Urinary bladder (tissue), 4 donors: Measurements from ENCODE around the gene SNRPB. TPM values are rescaled to one million over a fixed set of nuclear protein-coding genes. Genes with fewer than 3 reads are reported as not detected.

ENCODE experiments used
- DNase-seq: peaks from one replicate; pipeline ENCODE4 v3.0.0-alpha.2; 2015; ENCODE audit errors: extremely low spot score
- H3K27ac ChIP-seq: one replicate; pipeline ENCODE4 v1.5.1; 2013; ENCODE audit warnings: low read depth, mild to moderate bottlenecking, moderate library complexity
- H3K36me3 ChIP-seq: one replicate; pipeline ENCODE4 v1.6.1; 2013; ENCODE audit warnings: mild to moderate bottlenecking, moderate library complexity; ENCODE audit not compliant: insufficient read depth
- H3K4me1 ChIP-seq: one replicate; pipeline ENCODE4 v1.6.1; 2013; ENCODE audit warnings: mild to moderate bottlenecking, moderate library complexity; ENCODE audit not compliant: insufficient read depth
- H3K4me3 ChIP-seq: one replicate; pipeline ENCODE4 v1.5.1; 2013; ENCODE audit warnings: low read depth, low read length
- WGBS: extraction: QIAGEN DNeasy Blood & Tissue Kit; methylation state at CpG from one replicate; pipeline ENCODE4 v1.1.7; 2013; 5-methylcytosine and 5-hydroxymethylcytosine counted together
- polyA plus RNA-seq: library from polyadenylated mRNA; stranded (reverse); fragments of 200-250 nt; gene quantifications from one replicate; pipeline ENCODE4 v1.2.3, GENCODE V29; 2013
- small RNA-seq: library from RNA; depleted of rRNA; stranded (forward); fragments of <200 nt; gene quantifications from one replicate; pipeline ENCODE3, GENCODE V24; 2014
- total RNA-seq: library from RNA; depleted of rRNA; stranded (reverse); fragments of >200 nt; gene quantifications from one replicate; pipeline ENCODE4 v1.2.3, GENCODE V29; 2014
- donor health status: healthy with polysubstance abuse.
- donor health status: healthy.

The SNRPB gene
- total and polyA plus RNA-seq, 2 donors = 52.0 to 175 TPM

GRCh38 chr20:2430538-2430937, 40.1 kb downstream of the SNRPB start:
- DNase-seq = no peak
- no peaks in the 10 kb centered on the region for H3K4me1 ChIP-seq
- no peak overlapping the region for H3K27ac ChIP-seq
- WGBS = 71% methylated on average over 4 of the region's 4 CpGs
- H3K4me3 ChIP-seq = no peak overlapping the region
- H3K36me3 ChIP-seq = no peaks in the 10 kb centered on the region

- Histone ChIP-seq H3K4me1 (no peaks in the 10 kb centered on the region), H3K4me3 (no peak overlapping the region), H3K27ac (no peak overlapping the region), H3K36me3 (no peaks in the 10 kb centered on the region)
- WGBS = 65% methylated on average over 6 of the region's 6 CpGs
- DNase-seq = no peak
These were observed 41.5 kb downstream of the SNRPB start for GRCh38 chr20:2429051-2429450.

GRCh38 chr20:2421247-2421646, 49.3 kb downstream of the SNRPB start:
- Histone ChIP-seq H3K27ac (no peak overlapping the region), H3K4me1 (no peaks in the 10 kb centered on the region), H3K4me3 (no peak overlapping the region), H3K36me3 (no peaks in the 10 kb centered on the region)
- WGBS = 83% methylated on average over 5 of the region's 5 CpGs
- no peak for DNase-seq

DNA sequence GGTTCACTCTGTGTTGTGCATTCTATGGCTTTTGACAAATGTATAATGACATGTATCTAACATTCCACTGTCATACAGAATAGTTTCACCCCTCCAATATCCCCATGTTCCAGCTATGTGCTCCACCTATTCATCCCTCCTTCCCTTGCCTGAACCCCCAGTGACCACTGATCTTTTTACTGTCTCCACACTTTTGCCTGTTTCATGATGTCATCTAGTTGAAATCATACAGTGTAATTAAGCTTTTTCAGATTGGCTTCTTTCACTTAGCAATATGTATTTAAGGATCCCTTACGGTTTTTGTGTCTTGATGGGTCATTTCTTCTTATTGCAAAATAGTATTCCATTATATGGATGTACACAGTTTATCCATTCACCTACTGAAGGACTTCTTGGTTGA, 50.1 kb downstream of the SNRPB start:
- H3K4me1 ChIP-seq = no peaks in the 10 kb centered on the region
- H3K4me3 ChIP-seq = no peak overlapping the region
- no peak overlapping the region for H3K27ac ChIP-seq
- no peak for DNase-seq
- WGBS = 73% methylated on average over 1 of the region's 1 CpG
- H3K36me3 ChIP-seq = no peaks in the 10 kb centered on the region

DNA sequence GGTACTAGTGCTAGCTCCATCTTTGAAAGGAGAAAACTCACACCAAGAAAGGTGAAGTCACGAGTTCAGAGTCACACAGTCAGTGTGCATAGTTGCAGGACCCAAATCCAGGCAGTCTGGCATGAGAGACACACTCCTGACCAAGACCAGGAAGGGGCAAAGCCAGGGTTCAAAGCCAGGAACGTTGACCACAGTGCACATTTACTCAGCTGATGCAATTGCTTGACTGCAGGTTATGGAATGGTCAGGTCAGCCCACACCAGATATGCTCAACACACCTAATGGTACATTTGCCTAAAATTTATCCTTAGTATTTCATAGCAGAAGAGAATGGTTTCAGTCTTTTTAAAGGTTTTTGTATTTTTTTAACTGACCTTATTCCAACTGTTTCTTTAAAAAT, 52.2 kb downstream of the SNRPB start:
- H3K4me1 ChIP-seq = no peaks in the 10 kb centered on the region
- WGBS = 46% methylated on average over 2 of the region's 2 CpGs

GRCh38 chr20:2417213-2417541, 53.4 kb downstream of the SNRPB start:
- no peaks in the 10 kb centered on the region for H3K4me1 ChIP-seq
- 86% methylated on average over 14 of the region's 14 CpGs for WGBS
- H3K4me3 ChIP-seq = no peak overlapping the region
- DNase-seq = no peak
- H3K27ac ChIP-seq = no peak overlapping the region
- no peaks in the 10 kb centered on the region for H3K36me3 ChIP-seq

More for the DNA sequence above, 52.2 kb downstream of the SNRPB start:
- no peak for DNase-seq
- Histone ChIP-seq H3K27ac (no peak overlapping the region), H3K36me3 (no peaks in the 10 kb centered on the region), H3K4me3 (no peak overlapping the region)

DNA sequence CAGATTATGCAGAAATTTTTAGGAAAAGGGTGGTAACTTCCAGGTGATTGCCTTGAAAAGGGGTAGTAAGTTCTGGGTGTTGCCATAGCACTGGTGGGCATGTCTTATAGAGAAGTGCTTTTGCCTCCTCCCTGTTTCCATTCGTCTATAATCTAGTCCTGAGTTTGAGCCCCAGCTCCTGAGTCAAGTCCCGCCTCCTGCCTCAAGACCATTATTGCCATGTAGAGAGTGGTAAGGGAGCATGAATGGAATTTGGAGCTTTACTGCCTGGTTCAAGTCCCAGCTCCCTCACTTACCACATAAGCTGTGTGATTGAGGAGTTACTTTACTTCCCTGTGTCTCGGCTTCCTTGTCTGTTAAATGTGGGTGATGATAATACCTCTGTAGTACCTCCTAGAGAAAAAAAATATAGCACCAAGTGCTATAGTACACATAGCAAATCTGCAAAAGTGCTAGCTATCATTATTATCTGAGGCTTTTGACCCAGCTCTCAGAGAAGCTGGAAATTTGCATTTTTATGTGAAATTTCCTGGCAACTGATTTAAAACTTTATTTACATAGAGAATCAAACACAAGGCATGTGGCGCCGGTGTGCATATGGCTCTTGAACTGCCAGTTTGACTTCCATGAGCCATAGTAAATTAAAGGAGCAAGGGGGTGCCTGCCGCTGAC, 53.9 kb downstream of the SNRPB start:
- no peaks in the 10 kb centered on the region for H3K4me1 ChIP-seq
- WGBS = 59% methylated on average over 6 of the region's 6 CpGs
- H3K27ac ChIP-seq = no peak overlapping the region
- H3K4me3 ChIP-seq = no peak overlapping the region
- H3K36me3 ChIP-seq = no peaks in the 10 kb centered on the region
- DNase-seq = no peak

Small RNAs within 50 kb of the gene (small RNA-seq; reads per million reads assigned to genes)
- not detected for gene RF00019

Other genes starting within 250 kb of the SNRPB start
- gene TGM3, start 174.8 kb downstream of the SNRPB start, total RNA-seq = not detected
- not detected for gene TGM3, start 174.8 kb downstream of the SNRPB start, polyA plus RNA-seq
- gene TGM6, start 89.9 kb downstream of the SNRPB start, total RNA-seq = not detected
- gene TGM6, start 89.9 kb downstream of the SNRPB start, polyA plus RNA-seq = not detected
- gene ZNF343, start 38.1 kb upstream of the SNRPB start, total RNA-seq = 15.4 TPM
- gene ZNF343, start 38.1 kb upstream of the SNRPB start, polyA plus RNA-seq = 9.3 TPM
- 0.16 TPM for gene TMC2, start 65.8 kb upstream of the SNRPB start, total RNA-seq
- 0.34 TPM for gene TMC2, start 65.8 kb upstream of the SNRPB start, polyA plus RNA-seq
- gene NOP56, start 181.8 kb upstream of the SNRPB start, total RNA-seq = 75.1 TPM
- 79.9 TPM for gene NOP56, start 181.8 kb upstream of the SNRPB start, polyA plus RNA-seq
- 44.5 TPM for gene IDH3B, start 193.4 kb upstream of the SNRPB start, total RNA-seq
- gene IDH3B, start 193.4 kb upstream of the SNRPB start, polyA plus RNA-seq = 102 TPM
- 9.3 TPM for gene EBF4, start 222.0 kb upstream of the SNRPB start, total RNA-seq
- gene EBF4, start 222.0 kb upstream of the SNRPB start, polyA plus RNA-seq = 28.9 TPM